H7 (cell line): Measurements from ENCODE around the gene CCDC102B. TPM values are rescaled to one million over a fixed set of nuclear protein-coding genes. Genes with fewer than 3 reads are reported as not detected.
"Not testable (repeated sequence)": the region's sequence is repeated elsewhere in the genome, so short reads cannot be mapped to it uniquely, and the experiment has no call there.

Experiments
- DNase-seq: peaks from one replicate; pipeline ENCODE4 v3.0.0; 2012
- H3K27me3 ChIP-seq: 2 replicates; pipeline ENCODE4 v1.6.0; 2011; ENCODE audit warnings: mild to moderate bottlenecking, low read length; ENCODE audit not compliant: control insufficient read depth, insufficient read depth
- H3K36me3 ChIP-seq: replicated peaks from 2 replicates; pipeline ENCODE4 v1.5.1; 2011; ENCODE audit warnings: low read length; ENCODE audit not compliant: control insufficient read depth, insufficient read depth
- H3K4me3 ChIP-seq: 2 replicates; pipeline ENCODE4 v1.5.1; 2011; ENCODE audit warnings: low read depth, mild to moderate bottlenecking, control low read depth, low read length, moderate library complexity; ENCODE audit not compliant: insufficient read depth
- total RNA-seq: library from RNA; depleted of rRNA; stranded (reverse); fragments of >200 nt; shearing (Covaris generic); gene quantifications from 2 replicates; pipeline ENCODE4 v1.2.3, GENCODE V29; 2014

Gene CCDC102B
- total RNA-seq, 1 experiment from 2014 or later = 5.3 TPM

- no peak for DNase-seq
- no peak overlapping the region for H3K4me3 ChIP-seq
- no peaks in the 10 kb centered on the region for H3K36me3 ChIP-seq
- no peaks in the 10 kb centered on the region for H3K27me3 ChIP-seq
Observed at GRCh38 chr18:68995675-68996074, 197.8 kb downstream of the CCDC102B start.

- H3K4me3 ChIP-seq = no peak overlapping the region
- H3K36me3 ChIP-seq = no peaks in the 10 kb centered on the region
- DNase-seq = no peak
- H3K27me3 ChIP-seq = no peaks in the 10 kb centered on the region
Observed at GRCh38 chr18:68997845-68998244, 200.0 kb downstream of the CCDC102B start.

- Histone ChIP-seq H3K4me3 (no peak overlapping the region), H3K36me3 (no peaks in the 10 kb centered on the region), H3K27me3 (no peaks in the 10 kb centered on the region)
- DNase-seq = no peak
Observed at GRCh38 chr18:69000366-69000765, 202.5 kb downstream of the CCDC102B start.

GRCh38 chr18:69002233-69002632, 204.4 kb downstream of the CCDC102B start:
- H3K27me3 ChIP-seq = no peaks in the 10 kb centered on the region
- H3K36me3 ChIP-seq = no peaks in the 10 kb centered on the region
- no peak overlapping the region for H3K4me3 ChIP-seq
- DNase-seq = peak; percentile 10

- not testable (repeated sequence) for H3K4me3 ChIP-seq, H3K36me3 ChIP-seq, DNase-seq, H3K27me3 ChIP-seq
Observed at GRCh38 chr18:69006212-69006611, 208.3 kb downstream of the CCDC102B start.

GRCh38 chr18:69008538-69008937, 210.7 kb downstream of the CCDC102B start:
- no peaks in the 10 kb centered on the region for H3K36me3 ChIP-seq
- no peak overlapping the region for H3K4me3 ChIP-seq
- no peak for DNase-seq

GRCh38 chr18:69021211-69021805, 223.4 kb downstream of the CCDC102B start:
- Histone ChIP-seq H3K27me3 (no peaks in the 10 kb centered on the region), H3K4me3 (no peak overlapping the region), H3K36me3 (no peaks in the 10 kb centered on the region)
- no peak for DNase-seq

More at GRCh38 chr18:69008538-69008937, 210.7 kb downstream of the CCDC102B start:
- H3K27me3 ChIP-seq = no peaks in the 10 kb centered on the region

- Histone ChIP-seq H3K4me3 (no peak overlapping the region), H3K36me3 (no peaks in the 10 kb centered on the region), H3K27me3 (no peaks in the 10 kb centered on the region)
- DNase-seq = no peak
Observed at GRCh38 chr18:69022426-69022825, 224.5 kb downstream of the CCDC102B start.

GRCh38 chr18:69031571-69031970, 233.7 kb downstream of the CCDC102B start:
- DNase-seq = no peak
- H3K36me3 ChIP-seq = no peaks in the 10 kb centered on the region
- H3K27me3 ChIP-seq = no peaks in the 10 kb centered on the region
- H3K4me3 ChIP-seq = no peak overlapping the region

- DNase-seq = no peak
- no peaks in the 10 kb centered on the region for H3K27me3 ChIP-seq
- H3K4me3 ChIP-seq = no peak overlapping the region
- no peaks in the 10 kb centered on the region for H3K36me3 ChIP-seq
Observed at GRCh38 chr18:69032009-69032408, 234.1 kb downstream of the CCDC102B start.

- no peaks in the 10 kb centered on the region for H3K27me3 ChIP-seq
- DNase-seq = no peak
- no peak overlapping the region for H3K4me3 ChIP-seq
- no peaks in the 10 kb centered on the region for H3K36me3 ChIP-seq
Observed at GRCh38 chr18:69035756-69036155, 237.9 kb downstream of the CCDC102B start.

- Histone ChIP-seq H3K36me3 (no peaks in the 10 kb centered on the region), H3K4me3 (no peak overlapping the region), H3K27me3 (no peaks in the 10 kb centered on the region)
- no peak for DNase-seq
Observed at GRCh38 chr18:69044215-69044614, 246.3 kb downstream of the CCDC102B start.

GRCh38 chr18:69064063-69064462, 266.2 kb downstream of the CCDC102B start:
- H3K4me3 ChIP-seq = no peak overlapping the region
- no peak for DNase-seq
- no peaks in the 10 kb centered on the region for H3K27me3 ChIP-seq
- no peaks in the 10 kb centered on the region for H3K36me3 ChIP-seq

- Histone ChIP-seq H3K36me3 (no peaks in the 10 kb centered on the region), H3K4me3 (no peak overlapping the region), H3K27me3 (no peaks in the 10 kb centered on the region)
- DNase-seq = no peak
Observed at GRCh38 chr18:69067048-69067447, 269.2 kb downstream of the CCDC102B start.

GRCh38 chr18:69071680-69072079, 273.8 kb downstream of the CCDC102B start:
- no peaks in the 10 kb centered on the region for H3K36me3 ChIP-seq
- no peak for DNase-seq

GRCh38 chr18:69081846-69082245, 284.0 kb downstream of the CCDC102B start:
- H3K4me3 ChIP-seq = no peak overlapping the region
- no peak for DNase-seq
- H3K27me3 ChIP-seq = no peaks in the 10 kb centered on the region
- no peaks in the 10 kb centered on the region for H3K36me3 ChIP-seq

More at GRCh38 chr18:69071680-69072079, 273.8 kb downstream of the CCDC102B start:
- Histone ChIP-seq H3K27me3 (no peaks in the 10 kb centered on the region), H3K4me3 (no peak overlapping the region)
